ENCODE measurements around the gene CD27.
"Not testable (repeated sequence)": the region's sequence is repeated elsewhere in the genome, so short reads cannot be mapped to it uniquely, and the experiment has no call there.

Gene CD27

GRCh38 chr12:6488240-6488639 is 43.5 kb downstream of the CD27 start:
- no peak for DNase-seq (ENCODE audit: low read depth in 2 of 2)

- DNase-seq (ENCODE audit: low read depth in 2 of 2) = no peak
Measured at GRCh38 chr12:6489449-6489848, 44.7 kb downstream of the CD27 start.

- DNase-seq (ENCODE audit: low read depth in 2 of 2) = not testable (repeated sequence)
Measured at GRCh38 chr12:6490673-6491072, 45.9 kb downstream of the CD27 start.

GRCh38 chr12:6492838-6493496 is 48.2 kb downstream of the CD27 start, which contains the start of gene MRPL51:
Gene MRPL51, minus strand, starts transcription at chr12:6493262. Its CDS starts 126 bp downstream, at chr12:6493136.
- peak; percentile 93 to 95 for DNase-seq (ENCODE audit: low read depth in 2 of 2)

- peak; percentile 92 for DNase-seq (ENCODE audit: low read depth in 2 of 2)
Measured at GRCh38 chr12:6493497-6494257, 48.9 kb downstream of the CD27 start, which contains the start of gene NCAPD2. Gene NCAPD2, plus strand, starts transcription at chr12:6494102. Its CDS starts 997 bp downstream, at chr12:6495099.

- no peak for DNase-seq (ENCODE audit: low read depth in 2 of 2)
Measured at GRCh38 chr12:6494258-6494743, 49.5 kb downstream of the CD27 start.

GRCh38 chr12:6494968-6495367 is 50.2 kb downstream of the CD27 start:
- no peak for DNase-seq (ENCODE audit: low read depth in 2 of 2)

GRCh38 chr12:6497291-6497690 is 52.5 kb downstream of the CD27 start:
- not testable (repeated sequence) for DNase-seq (ENCODE audit: low read depth in 2 of 2)

- no peak for DNase-seq (ENCODE audit: low read depth in 2 of 2)
Measured at GRCh38 chr12:6500466-6500865, 55.7 kb downstream of the CD27 start.

All from stimulated activated CD8-positive, alpha-beta memory T cell treated with anti-CD3 and anti-CD28 coated beads, Interleukin-7, amount 100 ng/mL, for 4 hours (primary cell).